HL-60 (cell line): ENCODE measurements around the gene WFS1.

Experiments used
- DNase-seq, 2 experiments: peaks; one replicate each; pipeline ENCODE4 v3.0.0-alpha.2; 2010 to 2020; ENCODE audit warnings: low read depth in 1 of 2, low spot score in 1 of 2
- H3K27ac ChIP-seq: fragments of 250-450 bp; sonication (Bioruptor Pico); replicated peaks from 2 replicates; pipeline ENCODE4 v1.5.1; 2020; ENCODE audit warnings: mild to moderate bottlenecking, moderate library complexity
- H3K27me3 ChIP-seq: fragments of 250-450 bp; sonication (Bioruptor Pico); 2 replicates; pipeline ENCODE4 v1.5.1; 2021; ENCODE audit warnings: mild to moderate bottlenecking, moderate library complexity; ENCODE audit not compliant: insufficient read depth, poor library complexity, severe bottlenecking
- H3K4me3 ChIP-seq: replicated peaks from 2 replicates; pipeline ENCODE4 v1.5.1; 2011; ENCODE audit warnings: mild to moderate bottlenecking, control low read depth, low read length; ENCODE audit not compliant: insufficient read depth
- CTCF ChIP-seq: IDR thresholded peaks from one replicate; pipeline ENCODE4 v1.5.1; 2011; ENCODE audit warnings: low read length, control low read depth, inconsistent platforms; ENCODE audit not compliant: insufficient read depth
- GABPA ChIP-seq: IDR thresholded peaks from 2 replicates; pipeline ENCODE4 v1.6.1; 2012; ENCODE audit warnings: low read depth
- POLR2AphosphoS5 ChIP-seq: IDR thresholded peaks from 2 replicates; pipeline ENCODE4 v1.6.1; 2012; ENCODE audit warnings: low read depth
- SPI1 ChIP-seq: IDR thresholded peaks from 2 replicates; pipeline ENCODE4 v1.6.1; 2012; ENCODE audit warnings: low read depth, mild to moderate bottlenecking, borderline replicate concordance
- TF ChIP-seq, protein P1 (sequence below): IDR thresholded peaks from 2 replicates; pipeline ENCODE4 v1.6.1; 2012; ENCODE audit warnings: low read depth; ENCODE audit not compliant: insufficient replicate concordance

WFS1 gene

DNA sequence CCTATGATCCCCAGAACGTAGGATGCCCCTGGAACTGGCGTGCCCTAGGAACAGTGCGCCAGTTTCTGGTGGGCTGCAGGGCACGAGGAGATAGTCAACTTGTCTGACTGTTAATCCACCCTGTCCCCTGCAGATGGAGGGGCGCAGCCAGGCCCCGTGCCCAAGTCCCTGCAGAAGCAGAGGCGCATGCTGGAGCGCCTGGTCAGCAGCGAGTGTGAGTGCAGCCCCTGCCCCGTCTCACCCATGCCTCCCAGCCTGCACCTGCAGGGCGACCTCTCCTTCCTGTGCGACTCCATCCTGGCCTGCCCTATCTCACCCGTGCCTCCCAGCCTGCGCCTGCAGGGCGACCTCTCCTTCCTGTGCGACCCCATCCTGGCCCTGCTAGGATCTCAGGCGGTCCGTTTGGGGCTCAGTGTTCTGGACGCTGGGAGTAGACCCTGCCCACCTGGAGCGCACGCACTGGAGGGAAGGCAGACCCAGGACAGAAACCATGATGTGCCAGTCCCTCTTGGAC, 22.2 kb downstream of the WFS1 start:
- H3K27ac ChIP-seq, result no peak overlapping the region
- no peak for DNase-seq
- no peak overlapping the region for H3K4me3 ChIP-seq
- no peaks in the 10 kb centered on the region for H3K27me3 ChIP-seq
- TF ChIP-seq POLR2AphosphoS5 (no peak), SPI1 (no peak)

DNA sequence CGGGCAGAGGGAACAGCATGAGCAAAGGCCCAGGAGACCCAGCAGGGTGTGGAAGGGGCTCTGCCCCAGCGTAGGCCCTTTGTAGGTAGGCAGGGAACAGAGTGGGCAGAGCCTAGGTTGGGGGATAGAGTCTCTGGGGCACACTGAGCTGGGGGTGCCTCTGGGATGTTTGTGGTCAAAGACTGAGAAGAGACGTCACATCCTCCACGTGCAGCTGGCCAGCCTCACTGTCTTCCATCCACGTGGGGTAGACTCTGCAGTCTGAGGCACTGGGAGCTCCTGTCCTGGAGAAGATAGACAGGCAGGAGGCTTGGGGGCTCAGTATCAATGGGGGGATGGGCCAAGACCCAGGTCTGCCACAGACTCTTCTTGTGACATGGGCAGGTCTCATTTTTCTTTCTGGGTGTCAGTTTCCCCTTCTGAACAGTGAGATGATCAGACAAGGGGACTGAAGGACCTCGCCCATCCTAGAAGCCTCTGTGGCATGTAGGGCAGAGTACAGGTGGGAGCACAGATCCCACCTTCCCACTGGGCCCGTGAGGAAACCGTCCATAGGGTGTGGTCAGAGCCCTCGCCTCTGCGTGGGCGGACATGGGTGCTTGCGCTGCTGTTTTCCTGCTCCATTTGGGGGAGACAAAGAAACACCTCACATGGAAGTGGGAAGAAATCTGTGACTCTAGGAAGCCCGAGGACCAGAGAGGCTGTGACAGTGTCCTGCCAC, 22.9 kb downstream of the WFS1 start:
- TF ChIP-seq, protein P1, sequence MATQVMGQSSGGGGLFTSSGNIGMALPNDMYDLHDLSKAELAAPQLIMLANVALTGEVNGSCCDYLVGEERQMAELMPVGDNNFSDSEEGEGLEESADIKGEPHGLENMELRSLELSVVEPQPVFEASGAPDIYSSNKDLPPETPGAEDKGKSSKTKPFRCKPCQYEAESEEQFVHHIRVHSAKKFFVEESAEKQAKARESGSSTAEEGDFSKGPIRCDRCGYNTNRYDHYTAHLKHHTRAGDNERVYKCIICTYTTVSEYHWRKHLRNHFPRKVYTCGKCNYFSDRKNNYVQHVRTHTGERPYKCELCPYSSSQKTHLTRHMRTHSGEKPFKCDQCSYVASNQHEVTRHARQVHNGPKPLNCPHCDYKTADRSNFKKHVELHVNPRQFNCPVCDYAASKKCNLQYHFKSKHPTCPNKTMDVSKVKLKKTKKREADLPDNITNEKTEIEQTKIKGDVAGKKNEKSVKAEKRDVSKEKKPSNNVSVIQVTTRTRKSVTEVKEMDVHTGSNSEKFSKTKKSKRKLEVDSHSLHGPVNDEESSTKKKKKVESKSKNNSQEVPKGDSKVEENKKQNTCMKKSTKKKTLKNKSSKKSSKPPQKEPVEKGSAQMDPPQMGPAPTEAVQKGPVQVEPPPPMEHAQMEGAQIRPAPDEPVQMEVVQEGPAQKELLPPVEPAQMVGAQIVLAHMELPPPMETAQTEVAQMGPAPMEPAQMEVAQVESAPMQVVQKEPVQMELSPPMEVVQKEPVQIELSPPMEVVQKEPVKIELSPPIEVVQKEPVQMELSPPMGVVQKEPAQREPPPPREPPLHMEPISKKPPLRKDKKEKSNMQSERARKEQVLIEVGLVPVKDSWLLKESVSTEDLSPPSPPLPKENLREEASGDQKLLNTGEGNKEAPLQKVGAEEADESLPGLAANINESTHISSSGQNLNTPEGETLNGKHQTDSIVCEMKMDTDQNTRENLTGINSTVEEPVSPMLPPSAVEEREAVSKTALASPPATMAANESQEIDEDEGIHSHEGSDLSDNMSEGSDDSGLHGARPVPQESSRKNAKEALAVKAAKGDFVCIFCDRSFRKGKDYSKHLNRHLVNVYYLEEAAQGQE, result no peak
- TF ChIP-seq GABPA (no peak), SPI1 (no peak), POLR2AphosphoS5 (no peak), CTCF (no peak)
- Histone ChIP-seq H3K4me3 (no peak overlapping the region), H3K27me3 (no peaks in the 10 kb centered on the region), H3K27ac (no peak overlapping the region)
- DNase-seq, result no peak

GRCh38 chr4:6293097-6293445, 23.4 kb downstream of the WFS1 start:
- no peak overlapping the region for H3K27ac ChIP-seq

More at GRCh38 chr4:6293097-6293445, 23.4 kb downstream of the WFS1 start:
- Histone ChIP-seq H3K4me3 (no peak overlapping the region), H3K27me3 (no peaks in the 10 kb centered on the region)
- DNase-seq, result no peak
- TF ChIP-seq, protein P1, result no peak
- TF ChIP-seq CTCF, result no peak
- no peak for TF ChIP-seq GABPA
- TF ChIP-seq SPI1, result no peak
- TF ChIP-seq POLR2AphosphoS5, result no peak
